IPS-18c (cell line): Measurements from ENCODE around the gene FCHSD2.

Source experiments
- H3K4me3 ChIP-seq: 2 replicates; pipeline ENCODE4 v1.7.0; 2013; ENCODE audit warnings: low read depth, mild to moderate bottlenecking, low read length, moderate library complexity; ENCODE audit not compliant: insufficient read depth
- H3K9me3 ChIP-seq: one replicate; pipeline ENCODE4 v1.6.1; 2013; ENCODE audit warnings: mild to moderate bottlenecking, low read length, moderate library complexity; ENCODE audit not compliant: control insufficient read depth, insufficient read depth

FCHSD2 gene

DNA sequence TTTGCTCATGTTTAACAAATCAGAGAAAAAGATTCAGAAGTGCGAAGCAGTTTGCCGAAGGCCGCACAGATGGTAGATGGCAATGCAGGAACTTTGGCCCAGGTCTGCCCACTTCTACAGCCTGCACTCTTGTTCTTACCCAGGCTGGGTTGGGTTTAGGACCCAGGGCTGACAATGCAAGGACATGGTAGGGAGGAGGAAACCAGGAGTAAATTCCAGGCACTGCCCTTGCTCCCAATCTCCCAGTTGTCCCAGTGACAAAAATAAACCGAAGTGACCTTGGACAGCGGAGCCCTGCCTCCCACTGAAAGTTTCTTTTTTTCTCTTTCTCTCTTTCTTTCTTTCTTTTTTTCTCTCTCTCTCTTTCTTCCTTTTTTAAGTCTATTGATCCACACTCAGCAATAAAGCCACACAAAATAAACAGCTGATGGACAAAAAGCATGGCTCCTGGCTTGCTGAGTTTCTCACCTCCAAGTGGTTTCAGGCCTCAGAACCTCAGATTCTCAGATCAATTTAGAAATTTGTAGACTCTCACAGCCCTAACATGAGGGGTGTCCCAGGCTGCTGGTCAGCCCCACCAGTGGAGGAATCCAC, 33.5 kb upstream of the FCHSD2 start:
- H3K9me3 ChIP-seq, result peaks cover 2% of the 10 kb centered on the region
- no peak overlapping the region for H3K4me3 ChIP-seq

DNA sequence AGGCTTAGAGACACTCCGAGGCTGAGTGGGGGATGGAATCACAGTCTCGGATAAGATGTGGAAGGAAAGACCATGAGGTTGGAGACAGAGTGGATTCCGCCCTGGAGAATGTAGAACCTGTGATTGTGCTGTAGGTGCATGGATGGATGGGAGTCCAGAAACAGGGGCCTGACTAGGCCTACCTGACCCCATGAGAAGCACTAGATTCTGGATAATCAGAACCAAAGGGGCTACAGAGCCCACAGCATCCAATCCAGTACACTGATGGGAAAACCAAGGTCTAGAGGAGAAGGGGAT, 32.3 kb upstream of the FCHSD2 start:
- peaks cover 2% of the 10 kb centered on the region for H3K9me3 ChIP-seq
- no peak overlapping the region for H3K4me3 ChIP-seq

DNA sequence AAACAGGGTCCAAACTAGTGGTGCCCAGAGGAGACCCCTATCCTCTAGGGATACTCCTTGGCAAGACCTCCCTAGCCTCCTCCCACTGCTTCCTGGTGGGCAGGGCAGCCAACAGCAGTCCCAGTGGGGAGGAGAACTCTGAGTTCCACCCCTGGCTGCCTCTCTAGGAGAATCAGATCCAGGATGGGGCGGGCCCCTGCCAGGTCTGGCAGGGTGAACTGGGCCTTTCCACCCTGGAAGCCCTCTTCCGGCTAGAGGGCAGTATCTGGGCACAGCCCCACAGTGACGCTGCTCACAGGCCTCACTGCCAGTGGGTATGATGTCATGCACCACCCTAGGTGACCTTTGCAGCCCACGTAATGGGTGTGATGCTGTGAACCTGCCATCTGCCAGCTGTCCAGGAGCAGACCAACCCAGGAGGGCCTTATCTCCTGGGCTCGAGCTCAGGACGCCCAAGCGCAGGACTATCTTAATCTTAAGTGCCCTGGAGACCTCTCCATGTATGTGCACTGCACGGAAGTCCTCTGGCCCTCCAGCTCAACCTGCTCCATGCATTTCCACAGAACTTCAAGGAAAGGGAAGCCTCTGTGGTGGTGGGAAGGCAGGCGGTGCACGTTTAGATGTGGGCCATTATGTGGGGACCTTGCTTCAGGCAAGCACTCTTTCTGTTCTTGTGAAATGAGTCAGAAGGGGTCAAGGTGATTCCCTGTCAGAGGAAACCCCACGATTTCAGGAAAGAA, 31.8 kb upstream of the FCHSD2 start:
- H3K4me3 ChIP-seq, result no peak overlapping the region

GRCh38 chr11:73172992-73173656, 31.0 kb upstream of the FCHSD2 start:
- H3K9me3 ChIP-seq, result peaks cover 2% of the 10 kb centered on the region
- H3K4me3 ChIP-seq, result no peak overlapping the region

More for the DNA sequence above, 31.8 kb upstream of the FCHSD2 start:
- H3K9me3 ChIP-seq, result peaks cover 2% of the 10 kb centered on the region

DNA sequence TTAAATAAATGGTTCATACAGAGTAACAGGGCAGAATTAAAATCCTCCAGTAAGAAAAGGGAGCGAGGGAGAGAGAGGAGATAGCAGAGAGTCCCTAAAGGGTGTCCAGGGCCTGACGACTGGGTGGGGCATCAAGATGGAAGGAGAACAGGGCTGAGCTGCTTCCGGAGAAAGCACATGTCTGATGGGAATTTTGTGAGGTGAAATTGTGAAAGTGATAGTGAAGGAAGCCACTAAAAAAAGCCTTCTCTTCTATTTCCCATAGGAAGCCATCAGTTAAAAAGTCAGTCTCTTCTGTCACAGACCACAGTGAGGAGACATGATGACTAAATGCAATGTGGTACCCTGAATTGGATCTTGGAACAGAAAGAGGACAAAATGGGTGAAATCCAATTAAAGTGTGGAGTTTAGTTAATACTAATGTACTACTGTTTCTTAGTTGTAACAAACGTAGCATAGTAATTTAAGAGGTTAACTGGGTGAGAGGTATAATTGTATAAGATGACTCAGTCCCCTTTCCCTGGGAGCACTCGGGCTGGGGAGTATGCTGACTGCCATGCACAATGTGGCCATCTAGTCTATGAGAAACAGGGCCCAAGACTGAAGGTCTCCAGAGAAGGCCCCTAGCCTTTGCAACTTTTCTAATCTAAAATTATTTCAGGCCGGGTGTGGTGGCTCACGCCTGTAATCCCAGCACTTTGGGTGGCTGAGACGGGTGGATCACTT, 29.5 kb upstream of the FCHSD2 start:
- H3K4me3 ChIP-seq, result no peak overlapping the region
- peaks cover 2% of the 10 kb centered on the region for H3K9me3 ChIP-seq

DNA sequence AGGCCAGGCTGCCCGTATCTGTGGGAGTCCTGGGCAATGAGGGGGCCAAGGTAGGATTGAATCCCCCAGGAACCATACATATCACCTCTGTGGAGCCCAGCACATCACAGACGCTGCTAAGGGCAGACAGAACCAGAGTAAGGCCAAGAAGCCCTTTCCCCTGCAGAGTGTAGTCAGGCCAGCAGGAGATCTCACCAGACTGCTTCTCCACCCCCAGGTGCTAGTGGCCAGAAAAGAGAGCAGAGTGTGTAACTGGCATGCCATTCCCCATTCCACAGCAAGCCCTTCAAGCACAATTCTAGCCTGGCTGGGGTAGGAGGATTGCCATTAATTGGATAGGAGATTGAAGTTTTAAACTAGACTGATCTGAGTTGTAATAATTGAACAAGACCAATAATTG, 28.0 kb upstream of the FCHSD2 start:
- H3K4me3 ChIP-seq, result no peak overlapping the region
- peaks cover 2% of the 10 kb centered on the region for H3K9me3 ChIP-seq

DNA sequence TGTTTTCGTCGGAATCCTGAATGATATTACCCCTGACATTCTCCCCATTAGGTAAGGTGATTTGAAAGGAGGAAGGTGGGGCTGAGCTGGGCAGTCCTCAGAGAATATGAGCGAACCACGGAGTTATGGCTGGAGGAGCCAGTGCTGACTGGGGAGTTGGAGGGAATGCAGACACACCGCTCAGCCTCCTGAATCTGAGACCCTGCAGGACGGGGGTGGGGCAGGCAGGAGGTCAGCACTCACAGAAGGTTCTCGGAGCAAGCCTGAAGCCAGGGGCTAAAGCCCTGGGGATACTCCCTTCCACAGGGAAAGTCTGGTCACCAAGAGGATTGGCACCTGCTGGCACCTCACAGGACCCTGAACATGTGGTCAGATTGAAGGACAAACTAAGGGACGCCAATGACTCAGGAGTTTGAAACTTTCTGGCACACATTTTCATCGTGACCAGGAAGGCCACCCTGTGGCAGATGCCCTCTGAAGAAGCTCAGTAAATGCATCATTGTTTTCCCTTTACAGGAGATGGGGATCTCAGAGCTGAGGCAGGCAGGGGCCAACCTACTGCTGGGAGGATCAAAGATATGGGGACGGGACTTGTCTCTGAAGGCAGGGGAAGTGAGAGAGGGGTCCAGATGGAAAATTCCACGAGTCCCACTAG, 26.9 kb upstream of the FCHSD2 start:
- Histone ChIP-seq H3K9me3 (peaks cover 2% of the 10 kb centered on the region), H3K4me3 (no peak overlapping the region)

GRCh38 chr11:73167363-73167954, 25.3 kb upstream of the FCHSD2 start:
- H3K9me3 ChIP-seq, result peaks cover 2% of the 10 kb centered on the region
- H3K4me3 ChIP-seq, result no peak overlapping the region

DNA sequence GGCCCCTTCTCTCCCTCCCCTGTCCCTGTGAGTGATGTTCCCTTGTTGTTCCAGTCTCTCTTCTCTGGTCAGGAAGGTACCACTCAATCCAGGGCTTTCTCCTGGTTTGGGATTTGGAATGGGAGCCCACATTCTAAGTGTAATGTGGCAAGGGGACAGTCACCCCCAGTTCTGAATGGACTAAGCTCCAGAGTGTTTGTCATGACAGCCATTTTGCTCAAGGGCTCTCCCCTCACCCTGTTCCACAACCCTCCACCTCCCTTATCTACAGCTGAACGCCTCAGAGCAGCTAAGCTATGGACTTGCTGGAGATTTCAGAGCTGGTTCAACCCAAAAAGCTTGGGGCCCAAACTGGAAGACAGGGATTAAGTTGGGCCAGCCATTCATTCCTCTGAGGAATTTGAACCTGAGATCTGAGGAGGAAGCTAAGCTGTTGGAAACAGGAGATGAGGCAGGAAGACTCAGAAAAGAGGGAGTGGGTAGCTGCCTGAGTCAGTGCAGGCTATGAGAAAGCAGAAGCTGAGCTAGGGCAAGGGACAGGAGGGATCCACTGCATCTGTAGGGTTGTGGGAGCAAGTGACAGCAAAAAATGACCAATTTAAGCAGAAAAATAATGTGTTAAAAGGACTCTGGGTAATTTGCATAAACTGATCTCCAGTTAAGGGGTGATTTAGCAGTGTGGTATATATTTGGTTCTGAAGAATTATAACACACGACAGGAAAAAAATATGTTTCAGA, 22.9 kb upstream of the FCHSD2 start:
- H3K9me3 ChIP-seq, result no peaks in the 10 kb centered on the region
- H3K4me3 ChIP-seq, result no peak overlapping the region

GRCh38 chr11:73163638-73164174, 21.6 kb upstream of the FCHSD2 start:
- H3K9me3 ChIP-seq, result no peaks in the 10 kb centered on the region
- H3K4me3 ChIP-seq, result no peak overlapping the region

DNA sequence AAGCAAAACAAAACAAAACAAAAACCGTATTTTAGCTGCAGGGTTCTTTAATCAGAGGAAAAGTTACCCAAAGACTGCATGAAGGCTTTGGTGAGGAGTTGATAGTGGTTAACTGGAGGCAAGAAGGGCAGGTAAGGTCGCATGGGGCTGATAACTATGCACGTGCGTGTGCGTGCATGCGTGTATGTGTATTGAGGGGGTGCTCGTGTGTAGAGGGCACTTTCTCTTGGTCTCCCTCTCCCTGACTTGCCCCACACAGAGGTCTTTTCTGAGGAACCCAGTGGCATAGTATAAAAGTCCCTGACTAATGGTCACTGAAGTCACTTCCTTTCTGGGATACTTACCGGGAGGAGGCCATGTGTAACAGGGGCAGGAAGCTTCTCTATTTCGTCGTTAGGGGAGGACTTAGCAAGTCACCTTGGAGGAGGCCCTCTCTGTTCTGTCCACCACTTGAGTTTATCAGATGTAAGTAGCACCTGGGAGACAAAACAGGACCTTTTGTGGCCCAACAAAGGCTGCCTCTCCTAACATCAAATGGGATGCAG, 20.1 kb upstream of the FCHSD2 start:
- Histone ChIP-seq H3K9me3 (no peaks in the 10 kb centered on the region), H3K4me3 (no peak overlapping the region)

DNA sequence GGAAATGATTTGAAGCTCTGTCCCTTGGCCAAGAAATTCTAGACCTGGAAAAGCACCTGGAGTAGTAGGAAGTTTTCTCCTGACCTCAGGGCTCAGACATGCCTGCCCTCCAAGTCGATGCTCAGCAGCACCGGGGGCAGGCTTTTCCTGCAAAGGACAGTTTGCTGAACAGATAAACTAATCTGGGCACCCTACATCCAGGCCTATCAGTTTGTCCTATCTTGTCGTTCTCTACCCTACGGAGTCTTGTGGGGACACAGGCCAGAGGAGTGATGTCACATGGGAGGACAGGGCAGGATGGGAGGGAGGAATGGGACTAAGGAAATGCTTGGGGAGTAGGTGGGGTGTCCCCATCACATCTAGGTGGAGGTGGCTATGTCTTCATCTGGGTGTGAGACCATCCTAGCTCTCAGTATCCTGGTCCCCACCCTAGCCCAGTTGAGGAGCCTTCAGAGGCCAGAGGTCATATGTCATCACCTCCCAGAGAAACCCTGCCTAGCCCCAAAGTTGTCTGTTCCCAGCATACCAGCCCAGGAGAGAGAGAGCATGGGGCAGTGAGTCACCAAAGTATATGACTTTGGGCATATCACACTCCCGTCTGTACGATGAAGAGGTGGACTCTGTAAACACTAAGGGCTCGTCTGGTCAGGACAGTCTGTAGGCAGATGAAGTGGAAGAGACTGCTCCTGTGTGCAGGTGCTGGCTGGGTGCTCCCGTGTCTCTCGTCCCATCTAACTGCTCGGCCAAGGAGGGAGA, 18.1 kb upstream of the FCHSD2 start:
- no peaks in the 10 kb centered on the region for H3K9me3 ChIP-seq
- no peak overlapping the region for H3K4me3 ChIP-seq

- Histone ChIP-seq H3K4me3 (no peak overlapping the region), H3K9me3 (no peaks in the 10 kb centered on the region)
These were observed 17.2 kb upstream of the FCHSD2 start for GRCh38 chr11:73159297-73159696.

DNA sequence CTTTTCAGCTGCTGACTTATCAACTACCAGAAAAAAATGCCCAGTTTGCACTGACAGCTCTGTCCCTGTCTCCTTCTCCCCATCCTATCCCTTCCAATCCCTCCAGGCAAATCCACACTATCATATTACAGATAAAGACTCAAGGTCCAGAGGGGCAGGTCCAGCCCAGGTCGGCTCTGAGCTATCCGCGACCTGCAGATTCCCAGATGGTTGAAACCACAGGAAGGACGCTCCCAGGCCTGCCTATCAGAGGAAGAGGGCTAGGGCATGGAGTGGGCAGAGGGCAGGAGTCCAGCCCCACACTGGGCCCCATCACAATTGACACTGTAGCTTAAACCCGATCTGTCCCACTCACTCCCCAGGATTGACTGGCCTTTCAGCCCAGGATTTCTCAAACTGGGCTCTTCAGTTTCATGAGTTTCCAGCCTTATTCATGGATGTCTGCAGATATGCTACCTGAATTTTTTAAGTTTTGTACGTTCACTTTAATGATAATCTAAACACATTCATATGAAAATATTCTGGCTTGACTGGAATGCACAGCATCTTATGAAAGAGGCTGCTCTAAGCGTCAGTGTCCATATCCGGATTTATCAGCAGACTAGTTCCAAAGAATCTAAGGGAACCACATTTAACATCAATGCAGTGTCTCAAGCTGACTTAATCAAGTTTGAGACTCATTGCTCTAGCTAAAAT, 16.4 kb upstream of the FCHSD2 start:
- no peak overlapping the region for H3K4me3 ChIP-seq
- H3K9me3 ChIP-seq, result no peaks in the 10 kb centered on the region
